Mesenchymal stem cell (in vitro differentiated cells and primary cell): ENCODE results near the gene NRG3.

Source experiments
- DNase-seq: peaks from one replicate; pipeline ENCODE4 v3.0.0-alpha.2; 2013
- H2AFZ ChIP-seq: one replicate; pipeline ENCODE4 v1.6.1; 2013; ENCODE audit warnings: low read depth, mild to moderate bottlenecking, control low read depth, inconsistent platforms, low read length, moderate library complexity
- H2AK5ac ChIP-seq: 2 replicates; pipeline ENCODE4 v1.6.1; 2013; ENCODE audit warnings: low read length, moderate library complexity, mild to moderate bottlenecking, inconsistent platforms; ENCODE audit not compliant: severe bottlenecking
- H2BK120ac ChIP-seq: one replicate; pipeline ENCODE4 v1.6.1; 2013; ENCODE audit warnings: low read depth, mild to moderate bottlenecking, inconsistent platforms, low read length, moderate library complexity
- H2BK12ac ChIP-seq, 2 experiments: one replicate each; pipeline ENCODE4 v1.6.1; 2013; ENCODE audit warnings: inconsistent platforms in 2 of 2, low read length in 2 of 2, mild to moderate bottlenecking in 2 of 2, moderate library complexity in 2 of 2, control low read depth in 1 of 2
- H2BK15ac ChIP-seq: one replicate; pipeline ENCODE4 v1.6.1; 2013; ENCODE audit warnings: mild to moderate bottlenecking, low read depth, inconsistent platforms; ENCODE audit not compliant: poor library complexity, severe bottlenecking
- H2BK5ac ChIP-seq: 2 replicates; pipeline ENCODE4 v1.6.1; 2013; ENCODE audit warnings: low read depth, mild to moderate bottlenecking, low read length, control low read depth, inconsistent platforms; ENCODE audit not compliant: poor library complexity, severe bottlenecking
- H3K14ac ChIP-seq, 2 experiments: one replicate each; pipeline ENCODE4 v1.6.1; 2013; ENCODE audit warnings: inconsistent platforms in 2 of 2, low read length in 2 of 2, control low read depth in 1 of 2, mild to moderate bottlenecking in 1 of 2, moderate library complexity in 1 of 2
- H3K18ac ChIP-seq, 2 experiments: one replicate each; pipeline ENCODE4 v1.6.1; 2013; ENCODE audit warnings: inconsistent platforms in 2 of 2, low read length in 2 of 2, control low read depth in 1 of 2, low read depth in 1 of 2, mild to moderate bottlenecking in 1 of 2
- H3K23ac ChIP-seq, 2 experiments: one replicate each; pipeline ENCODE4 v1.6.1; 2013; ENCODE audit warnings: inconsistent platforms in 2 of 2, low read length in 2 of 2, mild to moderate bottlenecking in 2 of 2, moderate library complexity in 2 of 2, control low read depth in 1 of 2
- H3K27ac ChIP-seq: 2 replicates; pipeline ENCODE4 v1.5.1; 2013; ENCODE audit warnings: mild to moderate bottlenecking, moderate library complexity, low read length, control low read depth, inconsistent platforms; ENCODE audit not compliant: poor library complexity, severe bottlenecking
- H3K27me3 ChIP-seq, 2 experiments: 2 replicates each; pipeline versions ENCODE4 v1.6.1 to v1.7.0; 2013; ENCODE audit warnings: low read length in 2 of 2, mild to moderate bottlenecking in 2 of 2, moderate library complexity in 2 of 2, control low read depth in 1 of 2, inconsistent platforms in 1 of 2; ENCODE audit not compliant: control insufficient read depth in 1 of 2, insufficient read depth in 1 of 2
- H3K36me3 ChIP-seq, 2 experiments: 2 replicates each; pipeline versions ENCODE4 v1.6.1 to v1.7.0; 2013; ENCODE audit warnings: low read length in 2 of 2, control low read depth in 1 of 2, inconsistent platforms in 1 of 2, low read depth in 1 of 2, mild to moderate bottlenecking in 1 of 2; ENCODE audit not compliant: insufficient read depth in 2 of 2, control insufficient read depth in 1 of 2
- H3K4ac ChIP-seq, 2 experiments: one replicate each; pipeline ENCODE4 v1.6.1; 2013; ENCODE audit warnings: inconsistent platforms in 2 of 2, low read length in 2 of 2, mild to moderate bottlenecking in 2 of 2, moderate library complexity in 2 of 2, control low read depth in 1 of 2, low read depth in 1 of 2
- H3K4me1 ChIP-seq: 2 replicates; pipeline ENCODE4 v1.6.1; 2013; ENCODE audit warnings: low read depth, low read length, control low read depth; ENCODE audit not compliant: control insufficient read depth, insufficient read depth
- H3K4me2 ChIP-seq: 2 replicates; pipeline ENCODE4 v1.6.1; 2013; ENCODE audit warnings: low read length, mild to moderate bottlenecking, inconsistent platforms; ENCODE audit not compliant: poor library complexity, severe bottlenecking
- H3K4me3 ChIP-seq, 2 experiments: 2 replicates each; pipeline versions ENCODE4 v1.5.1 to v1.7.0; 2013; ENCODE audit warnings: low read length in 2 of 2, mild to moderate bottlenecking in 2 of 2, control low read depth in 1 of 2, low read depth in 1 of 2; ENCODE audit not compliant: insufficient read depth in 1 of 2
- H3K79me1 ChIP-seq: replicated peaks from 2 replicates; pipeline ENCODE4 v1.6.1; 2013; ENCODE audit warnings: mild to moderate bottlenecking, control low read depth, low read length, inconsistent platforms; ENCODE audit not compliant: poor library complexity, severe bottlenecking
- H3K9ac ChIP-seq: 2 replicates; pipeline ENCODE4 v1.7.0; 2013; ENCODE audit warnings: mild to moderate bottlenecking, low read length, moderate library complexity
- H3K9me3 ChIP-seq: 2 replicates; pipeline ENCODE4 v1.7.0; 2013; ENCODE audit warnings: mild to moderate bottlenecking, low read length; ENCODE audit not compliant: control insufficient read depth
- H4K8ac ChIP-seq: one replicate; pipeline ENCODE4 v1.6.1; 2013; ENCODE audit warnings: inconsistent platforms, mild to moderate bottlenecking, low read length, moderate library complexity
- H4K91ac ChIP-seq: one replicate; pipeline ENCODE4 v1.6.1; 2013; ENCODE audit warnings: mild to moderate bottlenecking, low read length, inconsistent platforms
- whole genome bisulfite sequencing: methylation state at CpG from one replicate; pipeline ENCODE4 v1.1.7; 2013; ENCODE audit warnings: mixed read lengths; 5-methylcytosine and 5-hydroxymethylcytosine counted together

NRG3 gene

DNA sequence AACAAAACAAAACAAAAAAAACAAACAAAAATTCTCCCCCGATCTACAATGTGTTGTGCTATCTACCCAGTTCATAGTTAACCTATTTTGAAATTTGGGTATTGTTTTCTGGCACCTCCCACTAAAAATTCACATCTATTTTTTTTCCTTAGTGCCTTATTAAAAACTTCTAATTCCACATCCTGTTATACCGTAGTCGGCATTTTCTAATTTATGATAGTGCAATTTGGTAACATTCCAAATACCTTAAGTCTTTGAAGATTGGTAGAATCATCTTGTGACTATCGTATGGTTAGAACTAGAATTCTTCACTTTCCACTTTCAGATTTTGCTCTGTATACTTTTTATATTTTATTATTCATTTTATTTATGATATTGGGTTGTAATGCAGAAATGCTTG lies 4.5 kb upstream of the NRG3 start:
- Histone ChIP-seq H3K4me3 (no peak overlapping the region), H2BK15ac (no peak overlapping the region), H3K14ac (no peak overlapping the region), H2AK5ac (no peak overlapping the region), H3K27me3 (peaks cover 15 to 28% of the 10 kb centered on the region in 2 experiments), H3K27ac (no peak overlapping the region), H2AFZ (no peak overlapping the region), H3K79me1 (no peaks in the 10 kb centered on the region), H3K4me2 (no peak overlapping the region), H2BK12ac (no peak overlapping the region), H3K9ac (no peak overlapping the region), H3K36me3 (no peaks in the 10 kb centered on the region), H3K4ac (no peak overlapping the region), H4K91ac (no peak overlapping the region), H2BK5ac (no peak overlapping the region), H3K18ac (no peak overlapping the region), H3K23ac (no peak overlapping the region), H3K9me3 (no peaks in the 10 kb centered on the region), H4K8ac (no peak overlapping the region), H2BK120ac (no peak overlapping the region), H3K4me1 (peaks cover 12% of the 10 kb centered on the region)
- DNase-seq, result no peak
- WGBS, result 90% methylated on average over 1 of the region's 4 CpGs

DNA sequence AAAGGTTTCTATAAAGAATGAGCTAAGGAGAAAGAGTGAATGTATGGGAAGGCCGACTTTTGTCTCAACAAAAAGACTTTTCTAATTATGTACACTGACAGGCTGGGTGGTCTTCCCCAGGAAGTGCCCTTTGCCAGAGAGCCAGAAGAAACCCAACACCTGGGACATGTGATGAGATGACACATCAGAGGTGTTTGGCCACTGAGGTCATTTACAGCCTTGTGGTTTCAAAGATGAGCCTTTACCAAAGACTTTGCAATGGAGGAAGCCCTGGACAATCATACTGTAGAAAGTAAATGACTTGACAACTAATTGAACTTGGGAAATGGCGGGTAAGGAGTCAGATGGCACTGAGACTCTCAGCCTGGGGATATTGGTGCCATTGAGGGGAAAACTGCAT lies 3.4 kb upstream of the NRG3 start:
- Histone ChIP-seq H2BK5ac (no peak overlapping the region), H3K79me1 (no peaks in the 10 kb centered on the region), H3K14ac (no peak overlapping the region), H3K36me3 (no peaks in the 10 kb centered on the region), H3K23ac (no peak overlapping the region), H3K9ac (no peak overlapping the region), H3K4me3 (no peak overlapping the region), H3K27me3 (peaks cover 26 to 39% of the 10 kb centered on the region in 2 experiments), H4K91ac (no peak overlapping the region), H2BK12ac (no peak overlapping the region), H3K4me2 (no peak overlapping the region), H2BK15ac (no peak overlapping the region), H2BK120ac (no peak overlapping the region), H2AFZ (no peak overlapping the region), H2AK5ac (no peak overlapping the region), H3K4me1 (peaks cover 23% of the 10 kb centered on the region), H3K18ac (no peak overlapping the region), H4K8ac (no peak overlapping the region), H3K27ac (no peak overlapping the region), H3K9me3 (no peaks in the 10 kb centered on the region), H3K4ac (no peak overlapping the region)
- DNase-seq, result no peak
- WGBS, result 88% methylated on average over 2 of the region's 2 CpGs

DNA sequence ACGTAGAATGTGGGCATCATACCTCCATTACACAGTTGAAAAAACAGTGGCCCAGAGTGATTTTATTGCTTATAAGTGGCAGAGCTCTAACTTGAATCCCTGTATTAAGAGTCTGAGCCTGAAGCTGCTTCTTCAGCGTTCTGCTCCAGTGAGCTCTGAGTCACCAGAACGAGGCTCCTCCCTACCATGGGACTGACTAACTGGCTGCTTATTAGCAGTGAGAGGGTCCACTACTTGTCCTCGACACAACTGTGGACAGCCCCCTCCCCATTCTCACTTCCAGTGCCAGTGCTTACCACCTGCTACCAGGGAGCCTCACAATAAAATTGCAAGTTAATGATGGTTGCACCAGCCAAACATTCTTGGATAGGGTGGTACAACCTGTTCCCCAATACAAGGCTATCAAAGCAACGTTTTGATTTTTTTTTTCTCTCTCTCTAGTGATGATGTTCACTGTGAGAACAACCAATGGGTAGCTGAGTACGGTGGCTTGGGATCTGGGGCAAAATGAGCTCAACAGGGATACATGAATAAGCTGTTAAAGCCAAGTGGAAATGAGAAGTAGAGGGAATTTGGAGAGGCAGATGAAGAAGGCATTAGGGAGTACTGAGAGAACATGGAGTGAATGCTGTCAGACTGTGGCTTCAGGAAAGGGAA lies 2.7 kb upstream of the NRG3 start:
- Histone ChIP-seq H4K91ac (no peak overlapping the region), H3K4me2 (no peak overlapping the region), H3K79me1 (no peaks in the 10 kb centered on the region), H2BK12ac (no peak overlapping the region), H3K4me3 (no peak overlapping the region), H3K23ac (no peak overlapping the region), H3K9ac (no peak overlapping the region), H3K14ac (no peak overlapping the region), H2BK5ac (no peak overlapping the region), H2AFZ (no peak overlapping the region), H2BK120ac (no peak overlapping the region), H3K18ac (no peak overlapping the region), H4K8ac (no peak overlapping the region), H2AK5ac (no peak overlapping the region), H3K27me3 (peaks cover 34 to 47% of the 10 kb centered on the region in 2 experiments), H3K4me1 (peaks cover 23% of the 10 kb centered on the region), H3K27ac (no peak overlapping the region), H2BK15ac (no peak overlapping the region), H3K4ac (no peak overlapping the region), H3K9me3 (no peaks in the 10 kb centered on the region), H3K36me3 (no peaks in the 10 kb centered on the region)
- DNase-seq, result peak; percentile 22
- WGBS, result 26% methylated on average over 5 of the region's 6 CpGs

DNA sequence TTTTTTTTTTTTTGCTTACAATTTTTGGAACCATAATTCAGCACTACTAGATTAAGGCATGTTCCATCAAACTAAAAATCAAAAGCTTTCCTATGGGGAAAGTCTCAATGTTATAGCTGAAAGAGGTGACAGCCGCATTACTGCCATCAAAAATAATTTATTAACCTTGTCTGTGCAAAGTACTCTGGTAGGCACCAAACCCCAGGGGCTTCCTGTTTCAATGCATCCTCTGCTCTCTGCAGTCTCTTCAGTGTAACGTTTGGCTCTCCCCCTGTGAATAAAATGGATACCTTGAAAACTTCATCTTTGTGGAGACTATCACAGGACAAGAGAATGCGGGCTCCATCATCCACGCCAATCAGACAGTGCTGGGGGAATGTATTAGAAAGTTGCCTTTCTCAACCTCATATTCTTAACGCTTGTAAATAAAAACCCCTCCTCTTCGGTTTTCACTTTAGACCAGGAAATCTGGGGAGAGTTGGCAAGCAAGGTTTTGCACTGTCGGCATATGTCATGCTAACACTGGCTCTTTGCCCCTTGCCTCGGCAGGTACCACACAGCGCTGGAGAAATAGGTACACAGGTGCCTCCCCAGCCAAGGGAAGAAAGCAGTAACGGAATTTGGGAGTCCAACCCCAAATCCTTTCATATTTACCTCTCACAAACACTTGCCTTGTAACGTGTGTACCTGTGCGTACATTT lies 1.6 kb upstream of the NRG3 start:
- H4K91ac ChIP-seq, result no peak overlapping the region
- H2BK15ac ChIP-seq, result no peak overlapping the region
- no peak overlapping the region for H3K27ac ChIP-seq
- DNase-seq, result no peak
- H2BK5ac ChIP-seq, result no peak overlapping the region
- no peak overlapping the region for H3K18ac ChIP-seq
- H3K4me2 ChIP-seq, result no peak overlapping the region
- H3K27me3 ChIP-seq, result peaks cover 40 to 54% of the 10 kb centered on the region in 2 experiments
- H2AK5ac ChIP-seq, result no peak overlapping the region
- H2BK12ac ChIP-seq, result no peak overlapping the region
- H3K9ac ChIP-seq, result no peak overlapping the region
- H3K14ac ChIP-seq, result no peak overlapping the region
- peaks cover 23% of the 10 kb centered on the region for H3K4me1 ChIP-seq
- H3K9me3 ChIP-seq, result no peaks in the 10 kb centered on the region
- WGBS, result 65% methylated on average over 9 of the region's 12 CpGs
- H3K4ac ChIP-seq, result no peak overlapping the region
- H3K4me3 ChIP-seq, result no peak overlapping the region
- no peak overlapping the region for H2BK120ac ChIP-seq
- no peak overlapping the region for H2AFZ ChIP-seq
- H3K36me3 ChIP-seq, result no peaks in the 10 kb centered on the region
- no peak overlapping the region for H3K23ac ChIP-seq
- no peaks in the 10 kb centered on the region for H3K79me1 ChIP-seq
- no peak overlapping the region for H4K8ac ChIP-seq
